ENCODE results near the gene ARMC3.

The ARMC3 gene

DNA sequence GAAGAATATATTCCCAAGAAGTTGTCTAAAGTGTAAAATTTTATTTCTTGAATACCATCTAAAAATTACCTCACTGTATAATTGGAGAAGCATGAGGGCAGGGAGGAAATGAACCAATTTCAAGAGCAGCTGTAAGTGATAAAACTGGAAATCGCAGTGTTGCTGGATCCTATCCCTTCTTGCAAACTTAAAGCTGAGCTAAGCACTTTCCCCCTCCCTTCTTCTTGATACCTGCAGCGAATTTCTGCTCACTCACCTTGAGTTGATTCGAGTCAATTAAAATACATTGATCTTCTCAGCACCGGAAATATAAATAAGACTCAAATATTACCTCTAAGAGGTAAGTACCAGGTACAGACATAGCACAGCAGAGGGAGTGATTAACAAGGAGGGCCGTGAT, 65.5 kb downstream of the ARMC3 start:
- DNase-seq, result no peak

DNA sequence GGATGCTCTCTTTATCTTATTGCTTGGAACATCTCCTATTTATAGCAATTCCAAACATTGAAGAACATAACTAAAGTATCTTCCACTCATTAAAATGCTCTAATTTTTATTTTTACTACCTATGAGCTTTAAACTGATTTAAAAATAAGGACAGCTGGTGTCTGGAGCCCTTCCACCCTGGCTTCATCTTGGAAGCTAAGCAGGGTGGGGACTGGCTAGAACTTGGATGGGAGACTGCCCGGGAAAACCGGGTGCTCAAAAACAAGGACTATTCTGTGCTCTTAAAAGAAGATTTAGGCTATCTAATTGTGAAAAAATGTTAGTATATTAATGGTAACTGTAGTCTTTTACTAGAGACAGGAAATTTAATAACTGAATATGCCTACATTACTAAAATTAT, 69.2 kb downstream of the ARMC3 start:
- DNase-seq, result no peak

DNA sequence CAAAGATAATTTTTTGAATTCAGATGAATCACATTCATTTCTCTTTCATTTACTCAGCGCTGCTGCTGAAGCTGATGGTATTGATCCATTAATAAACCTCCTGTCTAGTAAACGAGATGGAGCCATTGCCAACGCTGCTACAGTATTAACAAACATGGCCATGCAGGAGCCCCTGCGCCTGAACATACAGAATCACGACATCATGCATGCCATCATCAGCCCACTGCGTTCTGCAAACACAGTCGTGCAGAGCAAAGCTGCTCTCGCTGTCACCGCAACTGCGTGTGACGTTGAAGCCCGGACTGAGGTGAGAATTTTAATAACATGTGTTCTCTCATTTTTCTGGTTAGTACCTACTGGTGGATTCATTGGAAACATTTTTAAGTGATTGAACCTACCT, 70.2 kb downstream of the ARMC3 start:
- no peak for DNase-seq

DNA sequence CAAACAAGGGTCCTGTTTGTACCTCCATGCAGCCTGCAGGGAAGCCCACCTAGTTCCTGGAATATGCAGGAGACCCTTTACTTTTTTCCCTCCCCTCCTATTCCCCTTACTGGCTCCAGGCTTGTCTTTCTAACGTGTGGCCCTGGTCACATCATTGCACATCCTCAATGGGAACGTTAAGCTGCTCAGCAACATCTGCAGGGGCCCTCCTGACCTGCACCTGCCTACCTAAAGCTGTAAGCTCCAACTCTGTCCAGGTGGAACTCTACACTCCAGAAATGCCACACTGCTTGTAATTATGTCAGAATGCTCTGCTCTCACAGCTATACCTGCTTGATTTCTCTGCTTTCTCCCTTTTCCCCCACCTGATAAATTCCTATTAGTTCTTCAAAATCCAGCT, 72.1 kb downstream of the ARMC3 start:
- no peak for DNase-seq

DNA sequence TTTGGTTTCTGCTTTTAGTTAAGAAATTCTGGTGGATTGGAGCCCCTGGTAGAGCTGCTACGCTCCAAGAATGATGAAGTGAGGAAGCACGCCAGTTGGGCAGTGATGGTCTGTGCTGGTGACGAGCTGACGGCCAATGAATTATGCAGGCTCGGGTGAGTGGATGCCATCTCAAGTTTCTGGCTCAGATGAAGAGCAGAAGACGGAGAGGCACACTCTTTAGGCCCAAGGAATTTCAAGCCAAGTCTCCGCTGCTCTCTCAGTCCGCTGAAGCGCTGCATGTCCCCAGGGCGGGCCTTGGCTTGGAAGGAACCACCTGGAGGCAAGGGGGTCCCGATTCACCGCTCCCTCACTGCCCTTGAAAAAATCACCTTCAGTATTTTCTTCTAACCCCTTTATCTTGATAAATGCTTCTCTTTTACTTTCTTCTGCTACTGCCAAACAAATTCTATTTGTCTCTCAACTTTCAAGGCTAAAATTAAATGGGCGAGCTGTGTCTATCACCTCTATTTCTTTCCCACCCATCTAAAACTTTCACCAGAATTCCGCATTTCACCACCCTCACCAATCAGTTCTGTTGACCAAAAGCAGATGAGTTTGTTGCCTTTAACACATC, 74.2 kb downstream of the ARMC3 start:
- DNase-seq, result no peak

DNA sequence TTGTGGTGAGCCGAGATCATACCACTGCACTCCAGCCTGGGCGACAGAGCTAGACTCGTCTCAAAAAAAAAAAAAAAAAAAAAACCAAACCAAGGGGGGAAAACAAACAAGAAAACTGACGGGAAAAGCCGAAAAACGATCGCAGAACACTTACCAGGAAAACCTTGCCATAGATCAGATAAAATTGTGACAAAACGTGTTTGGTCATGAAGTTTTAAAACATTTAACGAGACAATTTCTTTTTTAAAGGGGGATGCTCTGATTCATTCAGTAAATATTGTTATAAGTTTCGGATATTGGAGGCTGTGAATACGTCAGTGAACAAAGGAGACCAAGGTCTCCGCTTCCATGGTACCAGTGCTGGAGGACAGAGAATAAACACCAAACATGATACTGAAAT, 77.3 kb downstream of the ARMC3 start:
- DNase-seq, result no peak

DNA sequence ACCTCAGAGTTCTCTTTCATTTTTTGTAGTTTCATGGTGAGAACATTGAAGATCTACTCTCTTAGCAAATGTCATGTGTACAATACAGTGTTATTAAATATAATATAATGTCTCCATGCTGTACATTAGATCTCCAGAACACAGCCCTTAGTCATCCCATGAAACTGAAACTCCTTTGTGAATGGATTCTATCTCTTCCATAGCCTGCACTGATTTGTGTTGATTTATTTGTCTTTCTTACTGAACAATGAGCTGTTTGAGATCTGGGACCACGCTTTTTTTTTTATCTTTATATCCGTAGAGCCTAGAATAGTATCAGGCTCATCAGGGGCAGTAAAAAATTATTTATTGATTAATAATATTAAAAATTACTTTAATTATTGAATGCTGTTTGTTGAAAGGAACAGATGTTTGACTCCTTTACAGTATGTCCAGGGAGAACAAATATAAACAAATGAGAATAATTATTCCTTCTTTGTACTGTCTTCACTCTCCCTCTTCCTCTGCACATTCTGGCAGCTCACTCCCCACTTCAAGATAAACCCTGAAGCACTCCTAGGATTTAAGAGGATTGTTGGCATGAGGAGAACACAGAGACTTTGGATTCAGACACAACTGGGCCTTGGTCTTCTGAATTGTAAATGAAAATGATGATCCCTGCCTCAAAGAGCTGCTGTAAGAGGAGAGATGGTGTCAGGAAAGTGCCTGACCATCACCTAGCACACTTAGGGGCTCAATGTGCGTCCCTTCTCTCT, 85.9 kb downstream of the ARMC3 start:
- no peak for DNase-seq

DNA sequence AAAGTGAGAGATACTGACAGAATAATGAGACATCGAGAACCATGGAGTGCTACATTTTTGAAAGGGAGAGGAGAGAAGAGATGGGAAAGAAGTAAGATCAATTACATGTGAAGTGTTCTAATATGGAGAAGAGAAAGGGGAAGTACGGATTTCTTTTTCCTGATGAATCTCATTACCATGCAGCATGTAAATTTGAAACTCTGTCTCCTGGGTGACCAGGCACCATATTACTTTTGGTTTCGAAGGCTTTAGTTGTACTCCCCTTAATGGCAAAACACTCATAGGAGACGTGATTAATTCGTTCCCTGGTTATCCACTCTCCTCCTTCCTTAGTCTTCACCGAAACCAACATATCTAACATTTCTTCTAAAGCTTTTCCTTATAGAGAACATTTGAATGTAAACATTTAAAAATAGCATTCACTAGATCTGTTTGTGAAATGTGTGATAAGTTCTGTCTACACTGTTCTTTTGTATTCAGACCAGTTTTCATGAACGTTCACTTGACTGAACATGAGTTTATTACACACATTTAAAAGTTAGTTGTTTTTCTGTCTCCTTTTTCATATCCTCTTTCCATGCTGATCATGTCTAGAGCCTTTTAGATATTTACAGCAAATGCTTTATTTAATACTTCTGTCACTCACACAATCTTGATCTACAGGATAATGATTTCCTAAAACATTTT, 87.3 kb downstream of the ARMC3 start:
- DNase-seq, result no peak

DNA sequence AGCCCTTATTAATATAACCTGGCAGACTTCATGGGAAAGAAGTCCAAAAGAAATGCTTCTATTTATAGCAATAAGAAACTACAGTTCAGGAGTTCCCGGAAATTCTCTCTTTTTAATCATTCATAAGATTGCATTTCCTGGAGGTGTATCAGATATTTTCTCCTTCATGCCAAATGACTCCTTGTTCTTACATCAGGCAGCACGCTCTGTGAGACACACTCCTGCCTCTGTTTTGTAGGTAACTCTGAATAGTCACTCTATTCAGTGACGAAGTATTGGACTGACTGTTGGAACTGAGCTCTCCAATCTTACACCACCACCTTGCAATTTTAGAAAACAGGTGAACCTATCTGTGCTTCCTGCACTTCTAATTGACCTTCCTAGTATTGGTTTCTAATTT, 88.8 kb downstream of the ARMC3 start:
- DNase-seq, result no peak

DNA sequence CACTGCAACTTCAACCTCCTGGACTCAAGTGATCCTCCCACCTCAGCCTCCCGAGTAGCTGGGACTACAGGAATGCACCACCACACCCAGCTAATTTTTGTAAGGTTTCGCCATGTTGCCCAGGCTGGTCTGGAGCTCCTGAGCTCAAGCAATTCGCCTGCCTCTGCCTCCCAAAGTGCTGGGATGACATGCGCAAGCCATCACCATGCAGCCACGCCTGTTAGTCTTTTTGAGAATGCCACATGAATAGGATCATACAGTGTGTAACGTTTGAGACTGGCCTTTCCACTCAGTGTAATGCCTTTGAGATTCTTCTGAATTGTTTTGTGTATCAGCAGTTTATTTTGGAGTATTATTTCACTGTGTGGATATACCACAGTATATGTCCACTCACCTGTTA, 91.8 kb downstream of the ARMC3 start:
- DNase-seq, result no peak

DNA sequence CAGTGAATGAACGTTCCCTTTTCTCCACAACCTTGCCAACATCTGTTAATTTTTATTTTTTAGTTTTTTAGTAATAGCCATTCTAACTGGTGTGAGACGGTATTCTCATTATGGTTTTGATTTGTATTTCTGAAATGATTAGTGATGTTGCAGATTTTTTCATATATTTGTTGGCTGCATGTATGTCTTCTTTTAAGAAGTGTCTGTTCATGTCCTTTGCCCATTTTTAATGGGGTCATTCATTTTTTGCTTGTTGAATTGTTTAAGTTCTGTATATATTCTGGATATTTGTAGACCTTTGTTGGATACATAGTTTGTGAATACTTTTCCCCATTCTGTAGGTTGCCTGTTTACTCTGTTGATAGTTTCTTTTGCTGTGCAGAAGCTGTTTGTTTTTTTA, 93.6 kb downstream of the ARMC3 start:
- no peak for DNase-seq

DNA sequence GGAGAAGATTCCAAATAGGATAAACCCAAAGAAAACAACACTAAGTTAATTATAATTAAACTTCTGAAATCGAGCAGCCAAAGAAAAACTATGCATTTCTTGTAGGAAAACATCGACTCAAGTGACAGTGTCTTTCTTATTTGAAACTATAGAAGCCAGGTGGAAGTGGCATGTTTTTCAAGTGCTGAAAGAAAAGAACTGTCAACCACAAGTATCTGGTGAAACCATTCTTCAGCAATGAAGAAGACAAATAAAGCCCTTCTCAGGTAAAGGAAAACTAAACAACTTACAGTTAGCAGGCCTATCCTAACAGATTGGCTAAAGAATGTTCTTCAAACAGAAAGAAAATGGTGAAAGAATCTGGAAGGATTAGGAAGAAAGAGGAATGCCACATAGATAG, 96.1 kb downstream of the ARMC3 start:
- no peak for DNase-seq

DNA sequence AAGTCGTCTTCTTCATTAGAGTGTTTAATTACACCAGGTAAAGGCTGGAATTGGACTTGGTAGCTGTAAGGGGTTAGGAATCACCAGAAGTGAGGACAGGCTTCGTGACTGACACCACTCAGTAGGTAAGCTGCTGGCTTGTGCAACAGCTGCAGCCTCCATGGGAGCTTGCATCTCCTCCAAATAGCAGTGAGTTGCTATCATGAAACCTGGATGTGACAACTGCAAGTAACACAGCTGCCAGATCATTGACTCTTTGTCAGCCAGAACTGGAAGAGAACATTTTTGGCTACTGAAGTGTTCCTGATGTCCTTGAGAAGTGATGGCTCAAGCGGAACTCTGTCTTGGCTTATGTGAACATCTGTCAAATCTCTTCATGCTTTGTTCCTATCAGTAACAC, 103.5 kb downstream of the ARMC3 start:
- DNase-seq, result no peak

DNA sequence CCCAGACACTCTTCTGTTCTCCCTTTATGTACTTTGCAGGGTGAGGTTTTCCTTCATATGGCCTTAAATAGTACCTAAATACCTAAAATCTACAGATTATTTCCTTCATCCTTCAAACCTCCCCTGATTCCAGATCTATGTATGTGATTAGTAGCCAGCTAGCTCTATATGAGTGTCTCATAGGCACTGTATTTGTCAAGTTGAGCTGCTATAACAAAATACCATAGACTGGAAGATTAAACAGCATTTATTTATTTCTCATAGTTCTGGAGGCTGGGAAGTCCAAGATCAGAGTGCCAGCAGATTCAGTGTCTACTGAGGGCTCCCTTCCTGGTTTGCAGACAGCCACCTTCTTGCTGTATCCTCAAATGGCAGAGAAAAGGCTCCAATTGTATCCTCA, 106.9 kb downstream of the ARMC3 start:
- no peak for DNase-seq

DNA sequence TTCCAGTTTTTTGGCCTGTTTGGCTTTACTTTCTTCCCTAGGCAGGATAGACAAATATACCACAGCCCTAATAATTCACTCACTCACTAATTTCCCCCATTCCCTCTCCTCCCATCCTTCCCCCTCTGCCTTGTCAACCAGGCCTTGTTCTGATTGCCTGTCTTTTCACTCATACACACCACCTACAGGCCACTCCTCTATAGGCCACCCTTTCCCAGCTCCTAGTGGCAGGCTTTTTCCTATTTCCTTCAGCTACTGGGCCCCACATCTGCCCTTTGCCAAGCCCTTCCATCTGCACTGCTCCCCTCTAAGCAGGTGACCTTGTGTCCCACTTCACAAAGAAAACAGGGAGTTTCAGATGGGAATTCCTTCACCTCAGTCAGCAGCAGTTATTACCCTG, 107.7 kb downstream of the ARMC3 start:
- no peak for DNase-seq

DNA sequence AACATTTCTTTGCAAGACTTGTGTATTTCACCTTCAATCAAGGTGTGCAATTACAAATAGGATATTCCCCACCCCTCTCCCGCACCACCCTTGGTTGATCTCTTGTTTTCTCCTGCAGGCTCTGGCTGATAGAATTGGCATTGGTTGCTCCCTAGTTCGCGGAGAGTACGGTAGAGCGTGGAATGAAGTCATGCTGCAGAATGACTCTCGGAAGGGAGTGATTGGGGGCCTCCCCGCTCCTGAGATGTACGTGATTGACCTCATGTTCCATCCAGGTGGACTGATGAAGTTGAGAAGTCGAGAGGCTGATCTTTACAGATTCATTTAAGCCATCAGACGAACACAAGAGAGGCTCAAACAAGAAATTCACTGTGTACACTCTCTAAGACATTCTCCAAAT, 109.3 kb downstream of the ARMC3 start:
- no peak for DNase-seq

DNA sequence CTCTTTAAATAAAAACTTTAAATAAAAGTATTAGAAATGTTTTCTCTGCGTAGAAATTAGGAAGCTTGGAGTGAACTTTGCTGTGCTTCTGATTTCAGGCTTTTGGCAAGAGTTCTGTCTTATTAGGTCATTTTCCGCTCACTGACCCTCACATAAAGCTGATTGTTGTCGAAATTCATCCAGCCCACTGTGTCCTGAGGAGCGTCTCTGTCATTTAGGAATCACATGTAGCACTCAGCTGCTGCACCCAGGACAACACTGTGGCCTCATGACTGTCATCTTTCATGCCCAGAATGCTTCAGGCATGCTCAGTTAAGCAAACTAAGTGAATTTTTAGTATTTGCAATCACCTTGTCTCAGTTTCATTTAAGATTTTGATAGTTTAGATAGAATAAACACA, 109.7 kb downstream of the ARMC3 start:
- DNase-seq, result no peak

DNA sequence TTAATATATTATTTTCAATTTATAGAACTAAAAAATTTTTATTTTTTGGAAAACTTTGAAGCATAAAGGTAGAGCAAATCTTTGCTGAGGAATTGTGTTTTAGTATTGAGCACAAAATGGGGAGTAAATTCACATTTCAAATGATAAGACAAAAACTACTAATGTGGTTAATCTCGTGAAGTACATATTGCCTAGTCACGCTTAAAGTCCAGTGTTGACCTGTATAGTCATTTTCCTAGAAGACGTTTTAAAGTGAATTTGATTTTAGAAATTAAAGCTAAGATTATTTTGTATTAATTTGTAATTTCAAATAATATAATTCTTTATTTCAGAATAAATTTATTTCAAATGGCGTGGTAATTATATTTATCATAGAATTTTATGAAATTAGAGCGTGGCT, 110.3 kb downstream of the ARMC3 start:
- DNase-seq, result no peak

DNA sequence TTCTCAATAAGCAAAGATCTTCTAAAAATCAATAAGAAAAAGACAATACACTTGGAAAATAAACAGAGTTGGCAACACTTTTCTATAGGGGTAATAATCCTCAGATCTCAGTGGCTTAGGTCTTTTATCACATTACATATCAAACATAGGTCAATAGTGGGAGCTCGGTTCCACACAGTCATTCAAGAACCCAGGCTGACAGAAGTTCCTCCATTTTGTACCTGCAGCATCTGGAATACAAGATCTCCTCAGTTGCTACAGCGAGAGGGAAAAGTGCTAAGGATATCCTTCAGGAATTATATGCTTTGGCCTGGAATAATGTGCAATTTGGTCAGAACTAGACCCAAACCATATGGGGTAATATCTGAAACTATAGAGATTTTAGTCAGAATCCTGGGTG, 112.1 kb downstream of the ARMC3 start:
- no peak for DNase-seq

DNA sequence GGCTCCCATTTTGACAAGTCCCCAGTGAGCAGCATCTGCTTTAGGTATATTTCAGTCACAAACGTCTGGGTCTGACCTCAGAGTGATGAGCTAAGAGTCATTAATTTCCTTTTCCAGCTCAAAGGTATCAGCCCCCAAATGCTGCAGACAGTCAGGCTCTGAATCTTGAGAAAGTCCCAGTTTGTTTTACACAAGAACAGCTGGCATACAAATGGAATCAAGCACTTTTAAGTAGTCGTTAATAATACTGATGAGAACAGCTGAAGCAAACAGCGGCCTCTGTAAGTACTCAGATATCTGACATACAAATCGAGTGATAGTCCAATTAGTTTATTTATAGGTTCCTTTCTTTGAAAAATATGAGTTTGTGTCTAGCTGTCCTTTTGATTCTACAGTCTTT, 118.2 kb downstream of the ARMC3 start:
- DNase-seq, result no peak

DNA sequence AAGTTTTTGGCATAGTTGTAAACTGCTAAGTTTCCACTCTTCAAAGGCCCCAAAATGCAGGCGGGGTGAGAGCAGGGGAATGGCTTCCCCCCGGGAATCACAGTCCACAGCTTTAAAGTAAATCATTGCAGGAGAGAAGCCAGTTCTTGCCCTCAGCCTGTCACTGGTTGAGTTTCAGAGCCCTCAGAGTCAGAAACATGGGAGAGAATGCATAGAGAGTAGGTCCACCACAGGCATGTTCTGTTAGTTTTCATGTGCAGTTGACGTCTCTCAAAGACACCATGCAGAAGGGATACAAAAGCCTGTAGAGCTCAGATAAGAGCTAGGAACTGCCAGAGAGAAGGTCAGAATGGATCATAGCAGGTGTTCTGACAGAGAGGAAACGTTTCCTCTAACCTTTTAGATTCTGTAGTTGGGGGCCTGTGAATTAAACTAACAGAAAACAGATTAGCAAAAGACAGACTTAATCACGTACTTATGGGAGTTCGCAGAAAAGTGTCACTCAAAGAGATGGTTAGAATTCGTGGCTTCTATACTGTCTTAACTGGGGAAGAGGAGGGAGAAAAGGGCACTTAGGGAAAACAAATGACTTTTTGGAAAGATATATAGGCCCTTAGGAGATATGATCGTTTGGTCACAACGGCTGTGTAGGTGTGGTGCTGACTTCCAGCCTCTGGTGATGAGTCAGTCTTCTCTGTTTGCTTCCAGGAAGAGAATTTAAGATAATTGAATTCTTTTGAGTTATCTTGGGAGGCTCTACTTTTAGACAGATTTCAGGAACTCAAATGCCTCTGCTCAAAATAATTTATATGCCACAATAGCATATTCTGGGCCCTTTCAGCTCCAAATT, 119.6 kb downstream of the ARMC3 start:
- DNase-seq, result no peak

DNA sequence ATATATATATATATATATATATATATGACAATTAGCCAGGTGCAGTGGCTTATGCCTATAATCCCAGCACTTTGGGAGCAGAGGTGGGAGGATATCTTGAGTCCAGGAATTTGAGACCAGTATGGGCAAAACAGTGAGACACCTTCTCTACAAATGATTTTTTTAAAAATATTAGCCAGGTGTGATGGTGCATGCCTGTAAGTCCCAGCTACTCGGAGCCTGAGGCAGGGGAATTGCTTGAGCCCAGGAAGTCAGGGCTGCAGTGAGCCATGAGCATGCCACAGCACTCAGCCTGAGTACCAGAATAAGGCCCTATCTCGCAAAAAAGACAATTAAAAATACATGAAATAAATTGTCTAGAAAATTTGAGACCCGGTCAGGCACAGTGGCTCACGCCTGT, 120.3 kb downstream of the ARMC3 start:
- no peak for DNase-seq

DNA sequence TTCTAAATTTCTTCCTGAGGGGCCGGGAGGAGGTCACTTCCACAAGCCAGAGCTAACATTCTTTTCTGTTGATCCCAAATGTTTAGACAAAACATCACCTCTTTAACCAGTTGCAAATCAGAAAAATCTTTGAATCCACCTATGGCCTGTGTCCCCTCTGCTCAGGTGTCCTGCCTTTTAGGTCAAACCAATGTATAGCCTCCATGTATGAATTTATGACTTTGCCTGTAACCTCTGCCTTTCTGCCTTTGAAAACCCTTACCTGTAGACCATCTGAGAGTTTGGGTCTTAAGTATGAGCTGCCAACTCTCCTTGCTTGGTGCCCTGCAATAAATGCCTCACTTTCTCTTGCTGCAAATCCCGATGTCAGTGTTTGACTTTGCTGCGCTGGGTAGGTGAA, 123.4 kb downstream of the ARMC3 start:
- DNase-seq, result no peak
